Measurements from ENCODE around the gene PACSIN1. TPM values are rescaled to one million over a fixed set of nuclear protein-coding genes. Genes with fewer than 3 reads are reported as not detected.

The PACSIN1 gene
- polyA plus RNA-seq, 1 donor from 2014 or later: 3.1 TPM

DNA sequence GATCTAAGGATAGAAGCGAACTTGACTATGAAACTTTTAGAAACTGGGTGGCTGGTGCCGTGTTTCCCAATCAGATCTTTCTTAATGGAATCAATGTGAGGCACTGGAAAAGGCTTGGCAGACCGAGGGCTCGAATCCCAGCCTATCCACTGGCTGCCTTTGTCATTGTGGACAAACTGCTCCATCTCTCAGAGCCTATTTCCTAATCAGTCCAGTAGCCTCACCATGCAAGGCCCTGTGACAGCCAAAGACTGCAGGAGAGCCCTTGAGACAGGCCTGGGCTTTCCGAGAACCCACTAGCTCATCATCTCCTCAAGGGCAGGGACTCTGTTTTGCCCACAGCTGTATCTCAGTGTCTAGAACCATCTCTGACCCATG lies 46.9 kb downstream of the PACSIN1 start:
- Histone ChIP-seq H3K79me2 (replicated peaks; ENCODE audit: insufficient read depth, low read length) (no peaks in the 10 kb centered on the region), H3K27me3 (ENCODE audit: insufficient read depth, low read depth, low read length) (no peaks in the 10 kb centered on the region), H3K4me3 (ENCODE audit: low read length) (no peak overlapping the region), H3F3A (ENCODE audit: insufficient read depth, low read length, poor library complexity, severe bottlenecking) (no peaks in the 10 kb centered on the region), H3K9me3 (ENCODE audit: low read length) (no peaks in the 10 kb centered on the region), H4K20me1 (ENCODE audit: insufficient read depth) (no peaks in the 10 kb centered on the region), H3K9me2 (ENCODE audit: insufficient read depth, low read length) (no peaks in the 10 kb centered on the region), H3K9ac (ENCODE audit: low read length) (no peak overlapping the region), H3K36me3 (ENCODE audit: insufficient read depth, low read length) (no peaks in the 10 kb centered on the region), H3K27ac (ENCODE audit: low read length) (no peak overlapping the region), H2AFZ (ENCODE audit: low read depth, low read length) (no peak overlapping the region), H3K4me2 (ENCODE audit: low read length) (no peak overlapping the region)
- no peak for TF ChIP-seq POLR2AphosphoS5 (IDR thresholded peaks at IDR 0.05)
- TF ChIP-seq MXI1 (conservative IDR thresholded peaks at IDR 0.05; ENCODE audit: poor library complexity, severe bottlenecking): no peak
- no peak for TF ChIP-seq EZH2 (IDR thresholded peaks at IDR 0.05; ENCODE audit: borderline replicate concordance, insufficient read depth, low read length, poor library complexity, severe bottlenecking)
- TF ChIP-seq RAD21 (conservative IDR thresholded peaks at IDR 0.05): no peak
- no peak for TF ChIP-seq TAF1 (IDR thresholded peaks at IDR 0.05; ENCODE audit: low read depth)
- TF ChIP-seq, protein P1, sequence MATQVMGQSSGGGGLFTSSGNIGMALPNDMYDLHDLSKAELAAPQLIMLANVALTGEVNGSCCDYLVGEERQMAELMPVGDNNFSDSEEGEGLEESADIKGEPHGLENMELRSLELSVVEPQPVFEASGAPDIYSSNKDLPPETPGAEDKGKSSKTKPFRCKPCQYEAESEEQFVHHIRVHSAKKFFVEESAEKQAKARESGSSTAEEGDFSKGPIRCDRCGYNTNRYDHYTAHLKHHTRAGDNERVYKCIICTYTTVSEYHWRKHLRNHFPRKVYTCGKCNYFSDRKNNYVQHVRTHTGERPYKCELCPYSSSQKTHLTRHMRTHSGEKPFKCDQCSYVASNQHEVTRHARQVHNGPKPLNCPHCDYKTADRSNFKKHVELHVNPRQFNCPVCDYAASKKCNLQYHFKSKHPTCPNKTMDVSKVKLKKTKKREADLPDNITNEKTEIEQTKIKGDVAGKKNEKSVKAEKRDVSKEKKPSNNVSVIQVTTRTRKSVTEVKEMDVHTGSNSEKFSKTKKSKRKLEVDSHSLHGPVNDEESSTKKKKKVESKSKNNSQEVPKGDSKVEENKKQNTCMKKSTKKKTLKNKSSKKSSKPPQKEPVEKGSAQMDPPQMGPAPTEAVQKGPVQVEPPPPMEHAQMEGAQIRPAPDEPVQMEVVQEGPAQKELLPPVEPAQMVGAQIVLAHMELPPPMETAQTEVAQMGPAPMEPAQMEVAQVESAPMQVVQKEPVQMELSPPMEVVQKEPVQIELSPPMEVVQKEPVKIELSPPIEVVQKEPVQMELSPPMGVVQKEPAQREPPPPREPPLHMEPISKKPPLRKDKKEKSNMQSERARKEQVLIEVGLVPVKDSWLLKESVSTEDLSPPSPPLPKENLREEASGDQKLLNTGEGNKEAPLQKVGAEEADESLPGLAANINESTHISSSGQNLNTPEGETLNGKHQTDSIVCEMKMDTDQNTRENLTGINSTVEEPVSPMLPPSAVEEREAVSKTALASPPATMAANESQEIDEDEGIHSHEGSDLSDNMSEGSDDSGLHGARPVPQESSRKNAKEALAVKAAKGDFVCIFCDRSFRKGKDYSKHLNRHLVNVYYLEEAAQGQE (IDR thresholded peaks at IDR 0.05; ENCODE audit: borderline replicate concordance): no peak
- TF ChIP-seq SMC3 (conservative IDR thresholded peaks at IDR 0.05; ENCODE audit: poor library complexity): no peak
- no peak for TF ChIP-seq EP300 (conservative IDR thresholded peaks at IDR 0.05; ENCODE audit: poor library complexity, severe bottlenecking)
- TF ChIP-seq, protein P2, sequence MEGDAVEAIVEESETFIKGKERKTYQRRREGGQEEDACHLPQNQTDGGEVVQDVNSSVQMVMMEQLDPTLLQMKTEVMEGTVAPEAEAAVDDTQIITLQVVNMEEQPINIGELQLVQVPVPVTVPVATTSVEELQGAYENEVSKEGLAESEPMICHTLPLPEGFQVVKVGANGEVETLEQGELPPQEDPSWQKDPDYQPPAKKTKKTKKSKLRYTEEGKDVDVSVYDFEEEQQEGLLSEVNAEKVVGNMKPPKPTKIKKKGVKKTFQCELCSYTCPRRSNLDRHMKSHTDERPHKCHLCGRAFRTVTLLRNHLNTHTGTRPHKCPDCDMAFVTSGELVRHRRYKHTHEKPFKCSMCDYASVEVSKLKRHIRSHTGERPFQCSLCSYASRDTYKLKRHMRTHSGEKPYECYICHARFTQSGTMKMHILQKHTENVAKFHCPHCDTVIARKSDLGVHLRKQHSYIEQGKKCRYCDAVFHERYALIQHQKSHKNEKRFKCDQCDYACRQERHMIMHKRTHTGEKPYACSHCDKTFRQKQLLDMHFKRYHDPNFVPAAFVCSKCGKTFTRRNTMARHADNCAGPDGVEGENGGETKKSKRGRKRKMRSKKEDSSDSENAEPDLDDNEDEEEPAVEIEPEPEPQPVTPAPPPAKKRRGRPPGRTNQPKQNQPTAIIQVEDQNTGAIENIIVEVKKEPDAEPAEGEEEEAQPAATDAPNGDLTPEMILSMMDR (IDR thresholded peaks at IDR 0.05; ENCODE audit: poor library complexity, severe bottlenecking): no peak

DNA sequence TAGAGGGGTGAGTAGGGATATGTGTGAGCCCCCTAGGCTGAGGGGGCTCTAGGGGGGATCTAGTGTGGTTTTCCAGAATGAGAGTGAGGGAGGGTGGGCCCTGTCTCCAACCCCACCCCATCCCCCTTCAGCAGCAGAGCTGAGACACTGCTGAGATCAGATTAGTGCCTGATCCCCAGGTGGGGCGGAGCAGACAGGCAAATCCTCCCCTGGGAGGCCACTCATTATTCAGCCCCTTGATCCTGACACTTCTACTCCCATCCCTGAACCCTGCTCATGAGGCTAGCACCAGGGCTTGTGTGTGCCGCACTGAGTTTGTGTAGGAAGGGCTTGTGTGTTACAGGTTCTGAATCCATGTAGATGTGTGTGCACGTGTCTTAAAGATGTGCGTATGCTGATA lies 47.8 kb downstream of the PACSIN1 start:
- H3K79me2 ChIP-seq (replicated peaks; ENCODE audit: insufficient read depth, low read length): no peaks in the 10 kb centered on the region

More for the DNA sequence above, 47.8 kb downstream of the PACSIN1 start:
- Histone ChIP-seq H3K9ac (ENCODE audit: low read length) (peak overlapping the region; percentile 21), H3F3A (ENCODE audit: insufficient read depth, low read length, poor library complexity, severe bottlenecking) (no peaks in the 10 kb centered on the region), H3K36me3 (ENCODE audit: insufficient read depth, low read length) (no peaks in the 10 kb centered on the region), H3K9me3 (ENCODE audit: low read length) (no peaks in the 10 kb centered on the region), H3K4me3 (ENCODE audit: low read length) (peak overlapping the region; percentile 67), H3K27me3 (ENCODE audit: insufficient read depth, low read depth, low read length) (no peaks in the 10 kb centered on the region), H3K4me2 (ENCODE audit: low read length) (no peak overlapping the region), H3K27ac (ENCODE audit: low read length) (no peak overlapping the region), H2AFZ (ENCODE audit: low read depth, low read length) (no peak overlapping the region), H3K9me2 (ENCODE audit: insufficient read depth, low read length) (no peaks in the 10 kb centered on the region), H4K20me1 (ENCODE audit: insufficient read depth) (no peaks in the 10 kb centered on the region)
- TF ChIP-seq EZH2 (IDR thresholded peaks at IDR 0.05; ENCODE audit: borderline replicate concordance, insufficient read depth, low read length, poor library complexity, severe bottlenecking): no peak
- TF ChIP-seq RAD21 (conservative IDR thresholded peaks at IDR 0.05): no peak
- no peak for TF ChIP-seq MXI1 (conservative IDR thresholded peaks at IDR 0.05; ENCODE audit: poor library complexity, severe bottlenecking)
- TF ChIP-seq EP300 (conservative IDR thresholded peaks at IDR 0.05; ENCODE audit: poor library complexity, severe bottlenecking): no peak
- TF ChIP-seq, protein P2 (IDR thresholded peaks at IDR 0.05; ENCODE audit: poor library complexity, severe bottlenecking): no peak
- no peak for TF ChIP-seq POLR2AphosphoS5 (IDR thresholded peaks at IDR 0.05)
- TF ChIP-seq SMC3 (conservative IDR thresholded peaks at IDR 0.05; ENCODE audit: poor library complexity): no peak
- TF ChIP-seq, protein P1 (IDR thresholded peaks at IDR 0.05; ENCODE audit: borderline replicate concordance): no peak
- TF ChIP-seq TAF1 (IDR thresholded peaks at IDR 0.05; ENCODE audit: low read depth): no peak
